ENCODE measurements around the gene SOST.

DNA sequence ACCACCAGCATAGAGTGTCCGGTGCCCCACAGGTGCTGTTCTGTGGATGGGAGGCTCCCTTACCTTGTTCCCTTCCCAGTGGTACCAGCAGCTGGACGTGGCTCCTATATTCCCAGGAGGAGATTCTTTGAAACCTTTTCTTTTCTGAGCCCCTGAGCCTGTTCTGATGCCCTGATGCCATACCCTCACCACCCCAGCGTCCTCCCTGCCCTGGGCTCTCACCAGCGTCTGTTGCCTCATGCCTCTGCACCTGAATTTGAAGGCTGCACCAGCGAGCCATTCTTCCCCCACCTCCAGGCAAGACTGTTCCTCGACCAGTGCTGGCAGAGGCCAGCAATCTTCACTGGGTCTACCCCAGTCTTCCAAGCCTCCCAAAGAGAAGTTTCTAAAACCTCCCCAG, 505 bp downstream of the SOST start:
- TF ChIP-seq ZNF274 (IDR thresholded peaks at IDR 0.05; ENCODE audit: low read depth, low read length) = no peak
- no peak for TF ChIP-seq YY1 (IDR thresholded peaks at IDR 0.05; ENCODE audit: insufficient read depth, insufficient read length)

Data from NT2/D1 (cell line).